Smooth muscle cell (in vitro differentiated cells): ENCODE data around the gene CHKA. TPM values are rescaled to one million over a fixed set of nuclear protein-coding genes. Genes with fewer than 3 reads are reported as not detected.

Experiments
- DNase-seq: peaks from one replicate; lab custom pipeline; 2025; ENCODE audit not compliant: unreplicated experiment; lab: John Stamatoyannopoulos, UW
- H2AFZ ChIP-seq: fragments of 200-600 bp; sonication (generic); 2 replicates; pipeline ENCODE4 v1.6.0; 2016; ENCODE audit warnings: antibody characterized with exemption, low read depth, mild to moderate bottlenecking
- H3F3A ChIP-seq: fragments of 200-600 bp; sonication (generic); 2 replicates; pipeline ENCODE4 v1.6.0; 2017; ENCODE audit warnings: antibody characterized with exemption, low read depth
- H3K27ac ChIP-seq: fragments of 200-600 bp; sonication (generic); 2 replicates; pipeline ENCODE4 v1.5.1; 2016; ENCODE audit warnings: low read depth, mild to moderate bottlenecking
- H3K27me3 ChIP-seq: fragments of 200-600 bp; sonication (generic); 2 replicates; pipeline ENCODE4 v1.6.1; 2016; ENCODE audit warnings: low read depth, mild to moderate bottlenecking
- H3K36me3 ChIP-seq: fragments of 200-600 bp; sonication (generic); 2 replicates; pipeline ENCODE4 v1.5.1; 2016; ENCODE audit warnings: low read depth
- H3K4me1 ChIP-seq: fragments of 200-600 bp; sonication (generic); 2 replicates; pipeline ENCODE4 v1.5.1; 2016; ENCODE audit warnings: low read depth
- H3K4me2 ChIP-seq: fragments of 200-600 bp; sonication (generic); 2 replicates; pipeline ENCODE4 v1.6.0; 2016; ENCODE audit warnings: mild to moderate bottlenecking
- H3K4me3 ChIP-seq: fragments of 200-600 bp; sonication (generic); 2 replicates; pipeline ENCODE4 v1.5.1; 2016; ENCODE audit warnings: mild to moderate bottlenecking
- H3K79me2 ChIP-seq: fragments of 200-600 bp; sonication (generic); 2 replicates; pipeline ENCODE4 v1.6.0; 2016; ENCODE audit warnings: low read depth, mild to moderate bottlenecking
- H3K9ac ChIP-seq: fragments of 200-600 bp; sonication (generic); 2 replicates; pipeline ENCODE4 v1.6.0; 2016; ENCODE audit warnings: low read depth
- H3K9me3 ChIP-seq: fragments of 200-600 bp; sonication (generic); replicated peaks from 2 replicates; pipeline ENCODE4 v1.5.1; 2016; ENCODE audit warnings: low read depth
- H4K20me1 ChIP-seq: fragments of 200-600 bp; sonication (generic); 2 replicates; pipeline ENCODE4 v1.6.0; 2016; ENCODE audit warnings: low read depth
- WGBS: methylation state at CpG from one replicate; pipeline ENCODE4 v1.1.7; 2016; ENCODE audit warnings: low lambda C conversion rate; 5-methylcytosine and 5-hydroxymethylcytosine counted together
- polyA plus RNA-seq: library from polyadenylated mRNA; unstranded; fragments of >200 nt; fragmentation: Nextera tagmentation; extraction: Ambion mirVana; gene quantifications from 2 replicates; pipeline ENCODE4 v1.2.1, GENCODE V29; 2016
- total RNA-seq: library from RNA; depleted of rRNA; stranded (reverse); fragments of >200 nt; gene quantifications from 2 replicates; pipeline ENCODE4 v1.2.3, GENCODE V29; 2014
- TF ChIP-seq, protein P1 (sequence below): fragments of 200-600 bp; sonication (generic); IDR thresholded peaks from 2 replicates; pipeline ENCODE4 v1.5.1; 2017; ENCODE audit warnings: borderline replicate concordance, mild to moderate bottlenecking, antibody characterized with exemption; ENCODE audit not compliant: insufficient read depth, poor library complexity, severe bottlenecking

Gene CHKA
- total and polyA plus RNA-seq, 2 experiments from 2014 or later: 19.9 to 31.1 TPM

DNA sequence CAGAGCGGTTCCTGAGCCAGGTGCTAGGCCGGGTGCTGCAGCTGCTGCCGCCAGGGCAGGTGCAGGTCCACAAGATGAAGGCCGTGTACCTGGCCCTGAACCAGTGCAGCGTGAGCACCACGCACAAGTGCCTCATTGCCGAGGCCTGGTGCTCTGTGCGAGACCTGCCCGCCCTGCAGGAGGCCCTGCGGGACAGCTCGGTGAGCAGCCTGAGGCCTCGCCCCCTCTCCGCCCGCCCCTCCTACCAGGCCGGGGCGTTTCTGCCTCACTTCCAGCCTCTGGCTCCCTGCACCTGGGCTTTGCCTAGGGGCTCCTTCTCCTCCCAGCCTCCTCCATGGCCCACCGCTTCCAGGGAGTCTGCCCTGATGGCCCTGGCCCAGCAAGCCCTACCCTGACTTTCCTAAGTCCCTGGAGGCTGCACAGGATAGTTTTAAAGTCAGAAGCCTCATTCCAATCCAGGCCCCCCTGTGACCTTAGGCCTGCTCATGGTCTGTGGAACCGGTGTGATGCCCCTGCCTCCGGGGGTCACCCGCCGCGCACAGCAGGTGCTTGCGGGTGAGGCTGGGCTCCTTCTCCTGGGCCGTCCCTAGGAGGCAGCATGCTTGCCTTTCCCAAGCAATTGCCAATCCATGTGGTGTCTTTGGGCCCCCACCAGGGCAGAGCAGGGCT is 76.9 kb downstream of the CHKA start:
- TF ChIP-seq, protein P1, sequence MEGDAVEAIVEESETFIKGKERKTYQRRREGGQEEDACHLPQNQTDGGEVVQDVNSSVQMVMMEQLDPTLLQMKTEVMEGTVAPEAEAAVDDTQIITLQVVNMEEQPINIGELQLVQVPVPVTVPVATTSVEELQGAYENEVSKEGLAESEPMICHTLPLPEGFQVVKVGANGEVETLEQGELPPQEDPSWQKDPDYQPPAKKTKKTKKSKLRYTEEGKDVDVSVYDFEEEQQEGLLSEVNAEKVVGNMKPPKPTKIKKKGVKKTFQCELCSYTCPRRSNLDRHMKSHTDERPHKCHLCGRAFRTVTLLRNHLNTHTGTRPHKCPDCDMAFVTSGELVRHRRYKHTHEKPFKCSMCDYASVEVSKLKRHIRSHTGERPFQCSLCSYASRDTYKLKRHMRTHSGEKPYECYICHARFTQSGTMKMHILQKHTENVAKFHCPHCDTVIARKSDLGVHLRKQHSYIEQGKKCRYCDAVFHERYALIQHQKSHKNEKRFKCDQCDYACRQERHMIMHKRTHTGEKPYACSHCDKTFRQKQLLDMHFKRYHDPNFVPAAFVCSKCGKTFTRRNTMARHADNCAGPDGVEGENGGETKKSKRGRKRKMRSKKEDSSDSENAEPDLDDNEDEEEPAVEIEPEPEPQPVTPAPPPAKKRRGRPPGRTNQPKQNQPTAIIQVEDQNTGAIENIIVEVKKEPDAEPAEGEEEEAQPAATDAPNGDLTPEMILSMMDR: no peak
- H4K20me1 ChIP-seq: no peaks in the 10 kb centered on the region
- H3K9me3 ChIP-seq: no peaks in the 10 kb centered on the region
- H3K27me3 ChIP-seq: no peaks in the 10 kb centered on the region
- H3K9ac ChIP-seq: no peak overlapping the region
- no peaks in the 10 kb centered on the region for H3F3A ChIP-seq
- no peak overlapping the region for H3K4me3 ChIP-seq
- peaks cover 5% of the 10 kb centered on the region for H3K4me1 ChIP-seq
- no peaks in the 10 kb centered on the region for H3K36me3 ChIP-seq
- no peak for DNase-seq
- WGBS: 92% methylated on average over 18 of the region's 24 CpGs
- H3K79me2 ChIP-seq: no peaks in the 10 kb centered on the region
- H3K4me2 ChIP-seq: no peak overlapping the region
- no peak overlapping the region for H3K27ac ChIP-seq
- no peak overlapping the region for H2AFZ ChIP-seq

DNA sequence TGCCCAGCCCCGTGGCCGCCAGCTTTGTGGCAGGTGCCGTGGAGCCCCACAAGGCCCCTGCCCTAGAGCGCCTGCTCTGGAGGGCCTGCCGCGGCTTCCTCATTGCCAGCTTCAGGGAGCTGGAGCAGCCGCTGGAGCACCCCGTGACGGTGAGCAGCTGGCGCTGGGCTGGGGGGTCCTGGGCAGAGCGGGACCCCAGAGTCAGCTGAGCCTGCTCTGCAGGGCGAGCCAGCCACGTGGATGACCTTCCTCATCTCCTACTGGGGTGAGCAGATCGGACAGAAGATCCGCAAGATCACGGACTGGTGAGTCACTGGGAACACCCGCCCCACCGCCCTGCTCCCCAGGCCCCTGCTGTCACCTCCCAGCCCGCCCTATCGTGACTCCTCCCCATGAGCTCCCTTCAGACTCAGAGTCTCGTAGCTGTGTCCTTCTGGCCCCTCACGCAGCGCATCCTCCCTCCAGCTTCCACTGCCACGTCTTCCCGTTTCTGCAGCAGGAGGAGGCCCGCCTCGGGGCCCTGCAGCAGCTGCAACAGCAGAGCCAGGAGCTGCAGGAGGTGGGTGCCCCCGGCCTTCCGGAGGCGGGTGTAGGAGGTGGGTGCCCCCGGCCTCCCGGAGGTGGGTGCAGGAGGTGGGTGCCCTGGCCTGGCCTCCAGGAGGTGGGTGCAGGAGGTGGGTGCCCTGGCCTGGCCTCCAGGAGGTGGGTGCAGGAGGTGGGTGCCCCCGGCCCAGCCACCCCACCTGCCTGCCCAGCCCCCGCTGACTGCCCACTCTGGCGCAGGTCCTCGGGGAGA is 77.6 kb downstream of the CHKA start:
- Histone ChIP-seq H3K9ac (no peak overlapping the region), H3K27me3 (no peaks in the 10 kb centered on the region), H3K4me1 (peaks cover 8% of the 10 kb centered on the region), H2AFZ (no peak overlapping the region), H4K20me1 (no peaks in the 10 kb centered on the region), H3K27ac (no peak overlapping the region), H3K79me2 (no peaks in the 10 kb centered on the region), H3K36me3 (no peaks in the 10 kb centered on the region), H3K9me3 (no peaks in the 10 kb centered on the region), H3F3A (no peaks in the 10 kb centered on the region), H3K4me3 (no peak overlapping the region), H3K4me2 (no peak overlapping the region)
- WGBS: 77% methylated on average over 26 of the region's 36 CpGs
- no peak for DNase-seq
- TF ChIP-seq, protein P1: no peak

DNA sequence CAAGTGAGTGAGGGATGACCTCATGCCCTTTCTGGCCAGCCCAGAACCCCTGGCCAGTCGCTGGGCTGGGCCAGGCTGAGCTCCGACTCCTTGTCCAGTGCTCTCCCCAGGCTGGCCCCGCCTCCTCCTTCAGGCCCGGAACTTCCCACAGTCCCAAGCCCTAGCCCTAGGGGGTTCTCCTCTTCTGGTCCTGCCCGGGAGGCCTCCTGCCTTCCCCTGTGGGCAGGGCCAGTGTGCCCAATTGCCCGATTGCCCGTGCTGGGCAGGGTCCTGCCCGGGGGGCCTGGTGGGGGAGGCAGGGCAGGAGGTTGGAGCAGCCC is 78.2 kb downstream of the CHKA start:
- H3K79me2 ChIP-seq: no peaks in the 10 kb centered on the region
- H3K9ac ChIP-seq: no peak overlapping the region
- H3K27ac ChIP-seq: no peak overlapping the region
- H3K4me1 ChIP-seq: peaks cover 11% of the 10 kb centered on the region
- no peaks in the 10 kb centered on the region for H4K20me1 ChIP-seq
- 92% methylated on average over 8 of the region's 8 CpGs for WGBS
- no peak for DNase-seq
- TF ChIP-seq, protein P1: no peak
- H2AFZ ChIP-seq: no peak overlapping the region
- H3K27me3 ChIP-seq: no peaks in the 10 kb centered on the region
- H3K4me3 ChIP-seq: no peak overlapping the region
- H3K9me3 ChIP-seq: no peaks in the 10 kb centered on the region
- H3K36me3 ChIP-seq: no peaks in the 10 kb centered on the region
- no peak overlapping the region for H3K4me2 ChIP-seq
- H3F3A ChIP-seq: no peaks in the 10 kb centered on the region
